GM12874 (cell line): ENCODE data around the gene ABCA3.

Experiments
- TF ChIP-seq, protein P1 (sequence below): IDR thresholded peaks from 2 replicates; pipeline ENCODE4 v1.5.1; 2011; ENCODE audit warnings: low read depth, mild to moderate bottlenecking, control low read depth, low read length, moderate library complexity; ENCODE audit not compliant: insufficient read depth

The ABCA3 gene

DNA sequence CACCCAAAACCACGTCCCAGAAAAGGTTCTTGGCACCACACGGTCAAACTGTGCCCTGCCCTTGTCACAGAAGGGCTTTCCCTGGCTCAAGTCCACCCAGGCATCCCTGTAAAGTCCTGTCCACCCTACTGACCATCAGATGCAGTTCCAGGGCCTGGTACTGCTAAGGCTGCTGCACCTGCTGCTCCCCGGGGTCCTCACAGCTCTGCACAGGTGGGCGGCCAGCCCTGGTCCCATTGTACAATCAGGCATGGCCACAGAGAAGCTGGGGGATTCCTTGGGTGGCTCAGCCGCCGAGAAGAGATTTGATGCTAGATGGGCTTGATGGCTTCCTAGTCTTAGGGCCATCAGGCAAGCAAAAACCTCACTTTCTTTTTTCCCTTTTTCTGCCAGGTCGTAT is 15.3 kb downstream of the ABCA3 start:
- TF ChIP-seq, protein P1, sequence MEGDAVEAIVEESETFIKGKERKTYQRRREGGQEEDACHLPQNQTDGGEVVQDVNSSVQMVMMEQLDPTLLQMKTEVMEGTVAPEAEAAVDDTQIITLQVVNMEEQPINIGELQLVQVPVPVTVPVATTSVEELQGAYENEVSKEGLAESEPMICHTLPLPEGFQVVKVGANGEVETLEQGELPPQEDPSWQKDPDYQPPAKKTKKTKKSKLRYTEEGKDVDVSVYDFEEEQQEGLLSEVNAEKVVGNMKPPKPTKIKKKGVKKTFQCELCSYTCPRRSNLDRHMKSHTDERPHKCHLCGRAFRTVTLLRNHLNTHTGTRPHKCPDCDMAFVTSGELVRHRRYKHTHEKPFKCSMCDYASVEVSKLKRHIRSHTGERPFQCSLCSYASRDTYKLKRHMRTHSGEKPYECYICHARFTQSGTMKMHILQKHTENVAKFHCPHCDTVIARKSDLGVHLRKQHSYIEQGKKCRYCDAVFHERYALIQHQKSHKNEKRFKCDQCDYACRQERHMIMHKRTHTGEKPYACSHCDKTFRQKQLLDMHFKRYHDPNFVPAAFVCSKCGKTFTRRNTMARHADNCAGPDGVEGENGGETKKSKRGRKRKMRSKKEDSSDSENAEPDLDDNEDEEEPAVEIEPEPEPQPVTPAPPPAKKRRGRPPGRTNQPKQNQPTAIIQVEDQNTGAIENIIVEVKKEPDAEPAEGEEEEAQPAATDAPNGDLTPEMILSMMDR = no peak

DNA sequence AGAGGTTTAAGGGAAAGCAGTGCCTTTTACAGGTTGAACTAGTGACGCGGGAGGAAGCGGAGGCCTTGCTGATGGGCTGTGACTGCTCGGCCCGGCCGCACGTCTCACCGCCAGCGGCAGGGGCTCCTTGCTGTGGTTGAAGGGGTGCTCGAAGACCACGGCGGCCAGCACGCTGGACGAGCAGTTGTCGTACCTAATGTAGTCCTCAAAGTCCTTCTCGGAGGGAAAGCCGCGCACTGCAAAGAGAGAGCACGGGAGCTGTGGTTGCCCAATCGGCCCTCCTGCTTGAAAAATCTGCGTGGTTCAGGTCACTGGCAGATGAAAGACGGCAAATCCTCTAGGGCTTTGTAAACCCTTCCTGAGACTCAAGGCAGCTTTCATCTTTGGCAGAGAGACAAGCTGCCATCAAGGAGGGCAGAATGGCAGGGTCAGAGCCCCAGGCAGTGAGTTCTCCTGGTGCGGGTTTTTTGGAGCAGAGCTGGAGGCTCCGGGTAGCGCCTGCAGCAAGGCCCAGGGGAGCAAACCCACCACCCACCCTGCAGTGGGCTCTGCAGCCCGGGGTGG is 16.1 kb downstream of the ABCA3 start:
- TF ChIP-seq, protein P1 = no peak

DNA sequence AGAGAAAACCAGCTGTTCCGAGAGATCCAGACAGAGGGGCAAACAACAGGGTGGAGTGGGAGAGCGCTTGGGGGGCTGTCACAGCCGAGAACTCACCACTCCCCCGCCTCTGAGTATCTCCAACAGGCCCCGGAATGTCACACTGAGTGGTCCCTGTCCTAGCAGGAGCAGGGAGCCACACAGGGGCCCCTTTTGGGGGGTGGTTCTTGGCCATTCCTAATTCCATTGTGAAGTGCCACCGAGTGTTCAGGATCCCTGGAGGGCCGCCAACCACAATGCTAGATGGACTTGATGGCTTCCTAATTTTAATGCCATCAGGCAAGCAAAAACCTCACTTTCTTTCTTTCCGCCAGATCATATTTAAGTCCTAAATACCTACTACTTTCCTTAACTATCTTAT is 16.8 kb downstream of the ABCA3 start:
- TF ChIP-seq, protein P1 = no peak

DNA sequence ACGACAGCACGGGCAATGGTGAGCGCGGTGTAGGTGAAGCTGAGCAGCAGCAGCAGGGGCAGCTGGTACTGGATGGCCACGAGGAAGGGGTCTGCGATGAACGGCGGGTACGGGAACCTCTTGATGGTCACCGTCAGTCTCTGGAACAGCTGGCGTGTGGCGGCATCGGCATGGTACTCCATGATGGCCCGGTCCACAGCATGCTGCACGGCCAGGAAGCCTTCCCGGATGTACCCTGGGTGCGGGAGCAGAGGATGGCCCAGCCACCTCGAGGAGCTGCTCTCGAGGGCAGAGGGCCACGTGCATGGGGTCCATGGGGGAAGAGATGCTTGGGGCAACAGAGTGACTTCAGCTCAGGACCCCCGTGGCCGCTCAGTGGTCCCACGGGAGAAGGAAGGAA is 20.9 kb downstream of the ABCA3 start:
- TF ChIP-seq, protein P1 = no peak

DNA sequence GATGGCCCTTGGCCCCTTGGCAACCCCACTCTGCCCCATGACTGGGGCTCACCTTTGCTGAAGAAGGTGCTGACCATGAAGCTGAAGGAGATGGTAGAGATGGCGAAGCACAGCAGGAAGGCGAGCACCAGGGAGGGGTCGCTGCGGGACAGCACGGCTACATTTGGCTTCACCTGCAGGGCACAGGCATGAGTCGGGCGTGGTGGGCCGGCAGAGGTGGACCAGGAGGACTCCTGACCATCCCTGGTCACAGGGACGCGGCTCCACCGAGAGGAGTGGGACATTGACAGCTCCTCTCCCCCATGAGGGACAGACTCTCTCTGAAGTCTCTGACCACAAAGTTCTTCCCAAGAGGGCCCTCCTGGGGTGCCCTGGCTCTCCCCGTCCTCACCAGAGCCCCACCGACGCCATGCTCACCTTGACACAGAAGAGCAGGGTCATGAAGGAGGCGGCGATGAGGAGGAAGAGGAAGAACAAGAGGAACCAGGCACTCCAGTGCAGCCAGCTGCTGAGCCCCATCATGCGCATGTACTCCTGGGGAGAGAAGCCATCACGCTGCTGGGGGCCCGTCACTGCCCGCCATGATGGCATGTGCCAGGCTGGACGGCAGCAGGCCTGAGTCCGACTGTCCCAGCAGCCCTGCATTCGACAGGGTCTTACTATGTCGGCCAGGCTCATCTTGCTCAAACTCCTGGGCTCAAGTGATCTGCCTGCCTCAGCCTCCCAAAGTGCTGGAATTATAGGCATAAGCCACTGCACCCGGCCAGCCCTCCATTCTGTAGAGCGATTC is 23.1 kb downstream of the ABCA3 start:
- TF ChIP-seq, protein P1 = no peak

DNA sequence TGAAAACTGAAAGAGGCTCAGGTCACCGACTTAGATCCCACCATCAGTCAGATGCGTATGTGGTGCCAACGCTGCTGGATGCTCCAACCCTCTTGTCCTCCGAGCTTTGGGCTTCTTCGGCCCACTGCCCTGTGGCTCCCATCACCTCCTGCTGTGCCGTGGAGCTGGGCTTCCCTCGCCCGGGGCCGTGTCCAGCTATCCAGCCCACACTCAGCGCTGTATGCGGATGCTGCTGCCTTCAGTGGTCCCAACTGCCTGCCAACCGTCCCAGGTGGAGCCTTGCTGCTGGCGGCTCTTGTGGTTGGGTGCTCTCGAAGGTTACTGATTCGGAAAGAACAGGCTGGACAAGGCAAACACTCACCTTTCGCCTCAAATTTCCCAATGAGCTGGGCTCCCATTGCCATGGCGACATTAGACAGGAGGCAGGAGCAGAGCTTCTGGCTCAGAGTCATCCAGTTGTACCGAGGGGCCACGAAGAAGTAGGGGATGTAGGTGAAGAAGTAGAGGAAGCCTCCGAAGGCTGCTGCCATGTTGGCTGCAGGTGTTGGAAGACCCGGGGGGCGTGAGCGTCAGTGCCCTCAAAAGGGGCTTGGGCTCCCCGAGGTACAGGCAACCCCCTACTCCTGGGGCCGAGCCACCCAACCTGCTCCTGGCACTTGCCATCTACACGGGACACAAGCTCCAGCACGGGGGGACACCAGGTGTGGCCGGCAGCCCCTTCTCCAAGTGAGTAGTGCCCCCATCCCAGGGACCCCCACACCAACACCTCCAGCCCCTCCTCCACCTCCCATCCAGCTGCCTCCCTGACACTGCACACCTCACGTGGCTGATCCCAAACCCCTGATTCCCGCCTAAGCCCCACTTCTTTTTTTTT is 32.2 kb downstream of the ABCA3 start:
- TF ChIP-seq, protein P1 = no peak

DNA sequence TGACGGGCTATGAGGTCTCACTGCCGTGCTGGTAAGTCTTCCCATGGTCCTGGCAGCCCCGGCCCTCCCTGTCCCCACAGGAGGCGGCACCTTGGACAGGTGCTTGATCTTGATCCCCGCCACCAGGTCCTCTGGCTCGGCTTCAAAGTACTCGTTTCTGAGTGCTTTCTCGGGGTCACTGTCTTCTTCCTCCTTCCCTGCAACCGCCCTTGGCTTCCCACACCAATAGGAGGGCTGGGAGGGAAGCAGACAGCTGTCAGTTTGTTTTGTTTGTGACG is 40.7 kb downstream of the ABCA3 start:
- TF ChIP-seq, protein P1 = no peak
